GM23338 (cell line): ENCODE measurements around the gene DPEP3.

Source experiments
- EZH2 ChIP-seq: fragments of 200-600 bp; sonication (generic); IDR thresholded peaks from one replicate; pipeline ENCODE4 v1.8.0; 2017; ENCODE audit warnings: antibody characterized with exemption, mild to moderate bottlenecking, low read depth; ENCODE audit not compliant: unreplicated experiment
- POLR2AphosphoS5 ChIP-seq: IDR thresholded peaks from 2 replicates; pipeline ENCODE4 v1.6.1; 2016; ENCODE audit warnings: antibody characterized with exemption, low read depth
- TF ChIP-seq, protein P1 (sequence below), 2 experiments: fragments of 200-600 bp in 1 of 2; sonication (generic) in 1 of 2; conservative IDR thresholded peaks; 2 replicates each; pipeline versions ENCODE4 v1.5.1 to v1.6.1; 2016 to 2017; ENCODE audit warnings: antibody characterized with exemption in 2 of 2, low read depth in 2 of 2, mild to moderate bottlenecking in 2 of 2, moderate library complexity in 1 of 2
- TF ChIP-seq, protein P2 (sequence below): IDR thresholded peaks from one replicate; pipeline ENCODE4 v1.6.1; 2018; ENCODE audit warnings: antibody characterized with exemption; ENCODE audit not compliant: unreplicated experiment

DNA sequence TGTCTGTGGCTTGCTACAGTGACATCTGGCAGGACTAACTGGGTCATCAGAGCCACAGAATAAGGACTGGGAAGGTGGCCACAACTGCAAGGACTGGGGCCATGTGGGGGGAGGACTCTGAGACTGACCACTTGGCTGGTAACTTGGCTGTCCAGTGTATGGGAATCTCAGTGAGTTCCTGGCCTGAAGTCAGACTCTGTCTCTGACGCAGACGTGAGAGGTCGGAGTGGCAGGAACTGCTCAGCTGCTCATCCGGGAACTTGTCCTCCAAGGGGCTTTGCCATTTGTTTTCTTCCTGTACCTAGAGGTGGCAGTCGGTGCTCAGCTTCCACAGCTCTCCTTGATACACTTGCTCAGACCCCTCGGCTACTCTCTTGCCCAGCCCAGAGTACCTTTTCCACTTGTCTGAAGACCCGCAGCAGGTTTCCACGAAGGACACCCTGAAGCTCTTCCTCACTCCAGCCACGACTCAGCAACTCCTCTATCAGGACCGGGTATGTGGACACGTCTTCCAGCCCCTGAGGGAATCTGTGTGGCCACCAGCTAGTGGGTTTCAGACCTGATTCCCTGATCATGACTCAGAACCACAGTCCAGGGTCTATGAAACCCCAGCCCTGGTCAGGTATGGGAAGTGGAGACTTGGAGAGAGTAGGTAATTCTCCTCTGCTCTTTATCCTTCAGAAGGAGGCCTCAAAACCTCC, 7.3 kb upstream of the DPEP3 start:
- no peak for TF ChIP-seq EZH2
- no peak for TF ChIP-seq POLR2AphosphoS5
- TF ChIP-seq, protein P1, sequence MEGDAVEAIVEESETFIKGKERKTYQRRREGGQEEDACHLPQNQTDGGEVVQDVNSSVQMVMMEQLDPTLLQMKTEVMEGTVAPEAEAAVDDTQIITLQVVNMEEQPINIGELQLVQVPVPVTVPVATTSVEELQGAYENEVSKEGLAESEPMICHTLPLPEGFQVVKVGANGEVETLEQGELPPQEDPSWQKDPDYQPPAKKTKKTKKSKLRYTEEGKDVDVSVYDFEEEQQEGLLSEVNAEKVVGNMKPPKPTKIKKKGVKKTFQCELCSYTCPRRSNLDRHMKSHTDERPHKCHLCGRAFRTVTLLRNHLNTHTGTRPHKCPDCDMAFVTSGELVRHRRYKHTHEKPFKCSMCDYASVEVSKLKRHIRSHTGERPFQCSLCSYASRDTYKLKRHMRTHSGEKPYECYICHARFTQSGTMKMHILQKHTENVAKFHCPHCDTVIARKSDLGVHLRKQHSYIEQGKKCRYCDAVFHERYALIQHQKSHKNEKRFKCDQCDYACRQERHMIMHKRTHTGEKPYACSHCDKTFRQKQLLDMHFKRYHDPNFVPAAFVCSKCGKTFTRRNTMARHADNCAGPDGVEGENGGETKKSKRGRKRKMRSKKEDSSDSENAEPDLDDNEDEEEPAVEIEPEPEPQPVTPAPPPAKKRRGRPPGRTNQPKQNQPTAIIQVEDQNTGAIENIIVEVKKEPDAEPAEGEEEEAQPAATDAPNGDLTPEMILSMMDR (conservative IDR thresholded peaks at IDR 0.05; ENCODE audit: low read depth in 2 of 2): no peak
- TF ChIP-seq, protein P2, sequence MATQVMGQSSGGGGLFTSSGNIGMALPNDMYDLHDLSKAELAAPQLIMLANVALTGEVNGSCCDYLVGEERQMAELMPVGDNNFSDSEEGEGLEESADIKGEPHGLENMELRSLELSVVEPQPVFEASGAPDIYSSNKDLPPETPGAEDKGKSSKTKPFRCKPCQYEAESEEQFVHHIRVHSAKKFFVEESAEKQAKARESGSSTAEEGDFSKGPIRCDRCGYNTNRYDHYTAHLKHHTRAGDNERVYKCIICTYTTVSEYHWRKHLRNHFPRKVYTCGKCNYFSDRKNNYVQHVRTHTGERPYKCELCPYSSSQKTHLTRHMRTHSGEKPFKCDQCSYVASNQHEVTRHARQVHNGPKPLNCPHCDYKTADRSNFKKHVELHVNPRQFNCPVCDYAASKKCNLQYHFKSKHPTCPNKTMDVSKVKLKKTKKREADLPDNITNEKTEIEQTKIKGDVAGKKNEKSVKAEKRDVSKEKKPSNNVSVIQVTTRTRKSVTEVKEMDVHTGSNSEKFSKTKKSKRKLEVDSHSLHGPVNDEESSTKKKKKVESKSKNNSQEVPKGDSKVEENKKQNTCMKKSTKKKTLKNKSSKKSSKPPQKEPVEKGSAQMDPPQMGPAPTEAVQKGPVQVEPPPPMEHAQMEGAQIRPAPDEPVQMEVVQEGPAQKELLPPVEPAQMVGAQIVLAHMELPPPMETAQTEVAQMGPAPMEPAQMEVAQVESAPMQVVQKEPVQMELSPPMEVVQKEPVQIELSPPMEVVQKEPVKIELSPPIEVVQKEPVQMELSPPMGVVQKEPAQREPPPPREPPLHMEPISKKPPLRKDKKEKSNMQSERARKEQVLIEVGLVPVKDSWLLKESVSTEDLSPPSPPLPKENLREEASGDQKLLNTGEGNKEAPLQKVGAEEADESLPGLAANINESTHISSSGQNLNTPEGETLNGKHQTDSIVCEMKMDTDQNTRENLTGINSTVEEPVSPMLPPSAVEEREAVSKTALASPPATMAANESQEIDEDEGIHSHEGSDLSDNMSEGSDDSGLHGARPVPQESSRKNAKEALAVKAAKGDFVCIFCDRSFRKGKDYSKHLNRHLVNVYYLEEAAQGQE: no peak
